Smooth muscle cell (in vitro differentiated cells): ENCODE measurements around the gene SNTG2. TPM values are rescaled to one million over a fixed set of nuclear protein-coding genes. Genes with fewer than 3 reads are reported as not detected.

Experiments used
- DNase-seq: peaks from one replicate; lab custom pipeline; 2025; ENCODE audit not compliant: unreplicated experiment; lab: John Stamatoyannopoulos, UW
- H2AFZ ChIP-seq: fragments of 200-600 bp; sonication (generic); 2 replicates; pipeline ENCODE4 v1.6.0; 2016; ENCODE audit warnings: antibody characterized with exemption, low read depth, mild to moderate bottlenecking
- H3F3A ChIP-seq: fragments of 200-600 bp; sonication (generic); 2 replicates; pipeline ENCODE4 v1.6.0; 2017; ENCODE audit warnings: antibody characterized with exemption, low read depth
- H3K27ac ChIP-seq: fragments of 200-600 bp; sonication (generic); 2 replicates; pipeline ENCODE4 v1.5.1; 2016; ENCODE audit warnings: low read depth, mild to moderate bottlenecking
- H3K27me3 ChIP-seq: fragments of 200-600 bp; sonication (generic); 2 replicates; pipeline ENCODE4 v1.6.1; 2016; ENCODE audit warnings: low read depth, mild to moderate bottlenecking
- H3K36me3 ChIP-seq: fragments of 200-600 bp; sonication (generic); 2 replicates; pipeline ENCODE4 v1.5.1; 2016; ENCODE audit warnings: low read depth
- H3K4me1 ChIP-seq: fragments of 200-600 bp; sonication (generic); 2 replicates; pipeline ENCODE4 v1.5.1; 2016; ENCODE audit warnings: low read depth
- H3K4me2 ChIP-seq: fragments of 200-600 bp; sonication (generic); 2 replicates; pipeline ENCODE4 v1.6.0; 2016; ENCODE audit warnings: mild to moderate bottlenecking
- H3K4me3 ChIP-seq: fragments of 200-600 bp; sonication (generic); 2 replicates; pipeline ENCODE4 v1.5.1; 2016; ENCODE audit warnings: mild to moderate bottlenecking
- H3K79me2 ChIP-seq: fragments of 200-600 bp; sonication (generic); 2 replicates; pipeline ENCODE4 v1.6.0; 2016; ENCODE audit warnings: low read depth, mild to moderate bottlenecking
- H3K9ac ChIP-seq: fragments of 200-600 bp; sonication (generic); 2 replicates; pipeline ENCODE4 v1.6.0; 2016; ENCODE audit warnings: low read depth
- H3K9me3 ChIP-seq: fragments of 200-600 bp; sonication (generic); replicated peaks from 2 replicates; pipeline ENCODE4 v1.5.1; 2016; ENCODE audit warnings: low read depth
- H4K20me1 ChIP-seq: fragments of 200-600 bp; sonication (generic); 2 replicates; pipeline ENCODE4 v1.6.0; 2016; ENCODE audit warnings: low read depth
- CTCF ChIP-seq: fragments of 200-600 bp; sonication (generic); IDR thresholded peaks from 2 replicates; pipeline ENCODE4 v1.5.1; 2017; ENCODE audit warnings: borderline replicate concordance, mild to moderate bottlenecking, antibody characterized with exemption; ENCODE audit not compliant: insufficient read depth, poor library complexity, severe bottlenecking
- WGBS: methylation state at CpG from one replicate; pipeline ENCODE4 v1.1.7; 2016; ENCODE audit warnings: low lambda C conversion rate; 5-methylcytosine and 5-hydroxymethylcytosine counted together
- polyA plus RNA-seq: library from polyadenylated mRNA; unstranded; fragments of >200 nt; fragmentation: Nextera tagmentation; extraction: Ambion mirVana; gene quantifications from 2 replicates; pipeline ENCODE4 v1.2.1, GENCODE V29; 2016
- total RNA-seq: library from RNA; depleted of rRNA; stranded (reverse); fragments of >200 nt; gene quantifications from 2 replicates; pipeline ENCODE4 v1.2.3, GENCODE V29; 2014

SNTG2 gene
- total and polyA plus RNA-seq, 2 experiments from 2014 or later = 0.56 TPM; not detected in 1

- Histone ChIP-seq H3F3A (no peaks in the 10 kb centered on the region), H3K79me2 (no peaks in the 10 kb centered on the region)
- 91% methylated on average over 1 of the region's 1 CpG for WGBS
Measured at GRCh38 chr2:1360144-1360543, 409.5 kb downstream of the SNTG2 start.

GRCh38 chr2:1360557-1361250 is 410.1 kb downstream of the SNTG2 start:
- Histone ChIP-seq H4K20me1 (no peaks in the 10 kb centered on the region), H2AFZ (no peak overlapping the region), H3F3A (no peaks in the 10 kb centered on the region), H3K4me2 (no peak overlapping the region), H3K4me1 (no peaks in the 10 kb centered on the region), H3K4me3 (no peak overlapping the region), H3K27ac (no peak overlapping the region), H3K27me3 (no peaks in the 10 kb centered on the region), H3K9me3 (no peaks in the 10 kb centered on the region), H3K9ac (no peak overlapping the region), H3K36me3 (no peaks in the 10 kb centered on the region), H3K79me2 (no peaks in the 10 kb centered on the region)
- TF ChIP-seq CTCF = no peak
- DNase-seq = no peak
- 83% methylated on average over 6 of the region's 6 CpGs for WGBS

More at GRCh38 chr2:1360144-1360543, 409.5 kb downstream of the SNTG2 start:
- Histone ChIP-seq H2AFZ (no peak overlapping the region), H3K9ac (no peak overlapping the region), H3K4me3 (no peak overlapping the region), H3K36me3 (no peaks in the 10 kb centered on the region), H3K27me3 (no peaks in the 10 kb centered on the region), H3K4me1 (no peaks in the 10 kb centered on the region), H3K4me2 (no peak overlapping the region), H4K20me1 (no peaks in the 10 kb centered on the region), H3K27ac (no peak overlapping the region), H3K9me3 (no peaks in the 10 kb centered on the region)
- TF ChIP-seq CTCF = no peak
- no peak for DNase-seq

- Histone ChIP-seq H4K20me1 (no peaks in the 10 kb centered on the region), H3K27me3 (no peaks in the 10 kb centered on the region), H3K4me1 (no peaks in the 10 kb centered on the region), H3F3A (no peaks in the 10 kb centered on the region), H3K9ac (no peak overlapping the region), H3K4me2 (no peak overlapping the region), H3K9me3 (no peaks in the 10 kb centered on the region), H3K36me3 (no peaks in the 10 kb centered on the region), H3K79me2 (no peaks in the 10 kb centered on the region), H3K27ac (no peak overlapping the region), H2AFZ (no peak overlapping the region), H3K4me3 (no peak overlapping the region)
- DNase-seq = no peak
- TF ChIP-seq CTCF = no peak
- WGBS = 82% methylated on average over 2 of the region's 2 CpGs
Measured at GRCh38 chr2:1363367-1363766, 412.7 kb downstream of the SNTG2 start.
